HG02870 (cell line): ENCODE data around the gene DCHS2.

ENCODE experiments used
- ATAC-seq: cut with Tn5 transposase; IDR thresholded peaks from one replicate; pipeline ENCODE4 v1.9.1; 2021; ENCODE audit warnings: mild to moderate bottlenecking, moderate library complexity; ENCODE audit not compliant: unreplicated experiment

Gene DCHS2

GRCh38 chr4:154490583-154491340 lies 837 bp downstream of the DCHS2 start:
- peak; percentile 45 for ATAC-seq

DNA sequence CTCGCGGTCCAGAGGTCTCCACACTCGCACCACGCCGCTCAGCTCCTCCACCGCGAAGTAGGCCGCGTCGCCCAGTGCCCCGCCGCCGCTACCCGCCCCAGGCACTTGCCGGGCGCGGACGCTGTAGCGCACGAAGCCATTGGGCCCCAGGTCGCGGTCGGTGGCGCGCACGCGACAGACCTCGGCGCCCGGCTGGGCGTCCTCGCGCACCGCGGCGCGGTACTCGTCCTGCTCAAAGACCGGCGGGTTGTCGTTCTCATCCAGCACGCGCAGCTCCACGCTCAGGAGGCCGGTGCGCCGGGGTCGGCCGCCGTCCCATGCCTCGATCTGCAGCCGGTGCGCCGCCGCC lies 1.4 kb downstream of the DCHS2 start:
- ATAC-seq = no peak

- ATAC-seq = no peak
These were observed 1.9 kb downstream of the DCHS2 start for GRCh38 chr4:154489558-154490233.

GRCh38 chr4:154487145-154487544 lies 4.5 kb downstream of the DCHS2 start:
- no peak for ATAC-seq

- ATAC-seq = peak; percentile 98
These were observed 6.3 kb downstream of the DCHS2 start for GRCh38 chr4:154485127-154485773.

GRCh38 chr4:154478547-154478946 lies 13.1 kb downstream of the DCHS2 start:
- ATAC-seq = peak; percentile 40

- ATAC-seq = peak; percentile 96
These were observed 13.5 kb downstream of the DCHS2 start for GRCh38 chr4:154478128-154478527.

DNA sequence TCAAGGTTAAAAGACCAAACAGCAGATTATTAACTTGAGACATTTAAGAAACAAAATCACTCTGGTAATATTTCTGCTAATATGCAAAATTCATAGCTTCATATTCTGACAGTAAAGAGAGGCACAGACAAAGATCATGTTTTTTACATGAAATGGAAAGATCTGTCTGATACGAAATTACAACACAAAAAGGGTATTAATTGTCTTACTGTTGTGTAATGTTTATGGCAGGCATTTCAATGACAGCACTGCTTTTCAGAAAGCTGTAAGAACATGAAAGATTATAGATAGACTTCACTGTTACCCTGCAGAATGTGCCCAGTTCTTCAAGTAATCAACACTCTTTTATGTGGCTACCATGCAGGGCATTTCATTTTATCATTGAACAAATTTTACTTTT lies 15.4 kb downstream of the DCHS2 start:
- ATAC-seq = no peak

DNA sequence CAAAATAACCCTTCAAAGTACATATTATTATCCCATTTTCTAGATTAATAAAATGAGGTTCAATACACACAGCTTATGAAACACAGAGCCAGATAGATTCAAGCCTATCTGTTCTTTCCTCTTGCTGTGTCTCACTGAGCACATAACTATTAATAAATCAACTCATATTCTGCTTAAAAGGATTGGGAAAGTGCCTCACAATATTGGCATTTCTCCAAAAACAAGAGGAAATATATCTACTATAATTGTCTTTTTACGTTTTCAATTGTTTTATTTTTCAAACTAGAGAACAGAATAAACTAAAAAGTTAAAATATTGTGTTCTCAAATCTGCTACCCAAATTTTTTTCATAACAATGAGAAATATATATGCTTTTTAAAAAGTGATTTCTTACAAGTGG lies 15.8 kb downstream of the DCHS2 start:
- ATAC-seq = no peak

DNA sequence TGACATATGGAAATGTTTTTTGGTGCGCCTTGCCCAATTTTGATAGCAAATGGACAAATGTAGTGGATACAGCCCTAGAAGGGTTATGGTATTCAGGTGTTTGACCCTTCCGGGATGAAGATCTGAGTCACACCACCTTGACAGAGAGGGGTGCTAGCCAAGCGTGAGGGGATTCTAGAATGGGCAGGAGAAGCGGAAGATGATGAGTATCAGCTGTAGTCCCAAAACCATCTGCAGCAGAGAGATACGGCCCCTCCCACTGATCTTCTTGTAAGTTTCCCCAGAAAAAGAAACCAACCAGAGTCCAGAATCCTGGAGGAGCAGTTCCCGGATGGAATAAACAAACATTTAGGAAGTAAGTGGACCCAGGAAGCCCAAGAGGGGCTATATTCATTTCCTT lies 18.1 kb downstream of the DCHS2 start:
- no peak for ATAC-seq

GRCh38 chr4:154472858-154473257 lies 18.7 kb downstream of the DCHS2 start:
- no peak for ATAC-seq

- peak; percentile 35 for ATAC-seq
These were observed 19.9 kb downstream of the DCHS2 start for GRCh38 chr4:154471526-154472331.

GRCh38 chr4:154471032-154471431 lies 20.6 kb downstream of the DCHS2 start:
- peak; percentile 94 for ATAC-seq

- ATAC-seq = no peak
These were observed 23.7 kb downstream of the DCHS2 start for GRCh38 chr4:154467886-154468285.

DNA sequence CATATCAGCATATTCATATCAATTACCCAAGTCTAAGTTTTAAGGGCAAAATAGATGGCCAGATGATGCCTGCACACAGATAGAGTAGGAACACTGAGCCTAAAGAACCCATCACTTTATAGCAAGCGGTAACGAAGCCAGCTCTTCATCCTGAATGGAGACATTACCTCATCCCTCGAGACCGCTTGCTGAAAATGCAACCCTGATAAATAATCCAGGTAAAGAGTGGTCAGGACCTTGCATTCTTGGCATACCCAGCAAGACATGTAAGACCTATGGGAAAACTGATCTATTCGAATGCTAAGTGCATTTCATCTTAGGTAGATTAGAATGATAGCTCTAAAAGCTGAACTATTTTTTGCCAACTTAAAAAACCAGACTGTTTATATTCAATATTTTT lies 25.3 kb downstream of the DCHS2 start:
- ATAC-seq = no peak

- no peak for ATAC-seq
These were observed 26.5 kb downstream of the DCHS2 start for GRCh38 chr4:154465085-154465484.

- no peak for ATAC-seq
These were observed 26.9 kb downstream of the DCHS2 start for GRCh38 chr4:154464654-154465053.

DNA sequence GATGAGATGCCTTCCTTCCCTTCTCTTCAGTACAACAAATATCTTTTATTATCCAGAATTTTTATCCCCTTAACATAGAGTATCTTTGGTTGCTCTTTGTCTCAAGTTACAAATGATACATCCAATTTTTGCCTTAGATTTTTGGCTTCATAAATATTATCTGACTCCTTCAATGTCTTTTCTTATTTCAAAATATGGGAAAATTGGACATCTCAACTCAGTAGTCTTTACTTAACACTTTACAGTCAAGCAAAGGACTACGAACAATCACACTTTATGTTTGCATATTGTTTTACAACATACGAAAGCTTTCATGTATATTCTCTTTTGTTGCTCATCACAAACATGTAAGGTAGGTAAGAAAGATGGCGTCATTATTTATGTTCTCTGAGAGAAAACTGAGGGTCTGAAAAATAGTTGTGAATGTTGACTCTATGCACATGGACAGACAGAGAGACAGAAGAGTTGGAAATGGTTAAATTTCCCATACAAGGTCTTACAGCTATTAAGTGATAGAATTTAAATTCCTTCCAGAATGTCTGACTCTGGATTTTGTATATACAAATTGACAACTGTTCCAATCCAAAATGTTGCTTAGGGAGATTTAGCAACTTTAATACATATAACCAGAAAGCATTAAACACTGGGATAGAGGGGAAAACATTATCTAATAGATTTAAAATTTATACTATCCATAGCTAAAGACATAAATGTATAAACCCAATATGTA lies 29.4 kb downstream of the DCHS2 start:
- no peak for ATAC-seq

DNA sequence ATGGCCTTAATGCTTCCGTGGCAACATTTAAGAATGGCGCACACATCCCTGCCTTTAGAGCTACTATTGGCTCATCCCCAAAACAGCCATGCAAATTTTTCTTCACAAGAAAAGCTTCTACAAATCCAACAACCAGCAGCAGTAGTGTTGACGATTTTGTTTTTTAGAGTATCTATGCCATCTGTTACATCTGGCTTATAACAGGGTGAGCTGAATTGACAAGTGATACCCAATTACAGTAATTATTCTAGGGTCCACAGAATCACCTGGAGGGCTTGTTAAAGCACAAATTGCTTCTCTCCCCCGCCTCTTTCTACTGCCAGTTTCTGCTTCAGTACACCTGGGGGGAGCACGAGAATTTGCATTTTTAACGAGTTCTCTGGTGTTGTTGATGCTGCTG lies 34.1 kb downstream of the DCHS2 start:
- no peak for ATAC-seq

GRCh38 chr4:154456889-154457288 lies 34.7 kb downstream of the DCHS2 start:
- ATAC-seq = no peak

DNA sequence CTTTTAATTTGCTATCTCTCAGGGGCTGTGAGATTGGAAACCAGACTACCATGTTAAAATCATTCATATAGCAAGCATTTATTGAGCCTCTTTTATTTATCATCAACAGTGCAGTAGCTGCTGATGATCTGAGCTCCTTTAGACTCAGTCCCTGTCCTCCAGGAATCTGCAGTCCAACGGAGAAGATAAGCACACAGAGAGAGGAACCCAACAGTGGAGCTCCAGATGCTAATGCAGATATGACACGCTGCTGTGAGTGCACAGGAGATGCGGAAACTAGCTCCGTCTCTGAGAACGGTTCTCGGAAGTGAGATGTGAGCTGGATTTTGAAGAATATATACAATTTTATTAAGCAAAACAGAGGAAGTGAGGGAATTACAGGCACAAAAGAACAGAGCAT lies 35.4 kb downstream of the DCHS2 start:
- no peak for ATAC-seq
